HCT116 (cell line): ENCODE data around the gene PTGER1. TPM values are rescaled to one million over a fixed set of nuclear protein-coding genes. Genes with fewer than 3 reads are reported as not detected.

Source experiments
- ATAC-seq: fragments of 200-7000 bp; cut with Tn5 transposase; 2 replicates; pipeline ENCODE4 v1.9.1; 2020; ENCODE audit warnings: mild to moderate bottlenecking, moderate library complexity
- BruUV-seq: library from RNA; stranded (reverse); fragments of 400-500 nt; replicated peaks from 2 replicates; lab custom pipeline; 2021; lab: Mats Ljungman, UMichigan
- CTCF ChIA-PET: fragments of 300-600 bp; sonication (Branson Sonifier 250); formaldehyde crosslinking; loops from one replicate; lab custom pipeline; 2021; ENCODE audit warnings: antibody characterized with exemption; lab: Charles Lee
- POLR2A ChIA-PET: fragments of 300-600, 350-600 bp; sonication (Branson Sonifier 250); formaldehyde crosslinking; loops from one replicate; lab custom pipeline; 2021; ENCODE audit warnings: antibody characterized with exemption; lab: Charles Lee
- RAD21 ChIA-PET, 2 experiments: fragments of 300-600 bp; sonication (Branson Sonifier 250); formaldehyde crosslinking; loops; one replicate each; lab custom pipeline; 2023; ENCODE audit warnings: low total read pairs in 2 of 2; ENCODE audit not compliant: uncharacterized antibody in 2 of 2, unreplicated experiment in 2 of 2, low non-redundant PET in 1 of 2; lab: Charles Lee
- DNase-seq: peaks from one replicate; pipeline ENCODE4 v3.0.0-alpha.2; 2010; ENCODE audit warnings: low read depth, low spot score
- H2AFZ ChIP-seq: fragments of 200-600 bp; shearing (Covaris generic), sonication (generic); 2 replicates; pipeline ENCODE4 v1.6.1; 2017; ENCODE audit warnings: low read depth, mixed run types, mixed read lengths, antibody characterized with exemption, low read length; ENCODE audit not compliant: poor library complexity, severe bottlenecking
- H3K27ac ChIP-seq: 2 replicates; pipeline ENCODE4 v1.5.1; 2012; ENCODE audit warnings: low read depth, low read length
- H3K27me3 ChIP-seq: fragments of 200-600 bp; sonication (generic); 2 replicates; pipeline ENCODE4 v1.6.1; 2016; ENCODE audit warnings: mixed run types, low read length, mixed read lengths; ENCODE audit not compliant: insufficient read depth
- H3K36me3 ChIP-seq, 2 experiments: fragments of 200-500 bp in 1 of 2; fragments of 200-600 bp in 1 of 2; sonication (Bioruptor generic) in 1 of 2; sonication (generic) in 1 of 2; 2 replicates each; pipeline versions ENCODE4 v1.5.1 to v1.6.1; 2014 to 2016; ENCODE audit warnings: low read length in 2 of 2, inconsistent platforms in 1 of 2, mixed read lengths in 1 of 2, mixed run types in 1 of 2; ENCODE audit not compliant: insufficient read depth in 2 of 2, control insufficient read depth in 1 of 2
- H3K4me1 ChIP-seq, 2 experiments: fragments of 200-600 bp in 1 of 2; sonication (generic) in 1 of 2; 2 replicates each; pipeline versions ENCODE4 v1.5.1 to v1.6.1; 2012 to 2017; ENCODE audit warnings: low read length in 2 of 2, inconsistent platforms in 1 of 2, mild to moderate bottlenecking in 1 of 2, mixed read lengths in 1 of 2, mixed run types in 1 of 2, moderate library complexity in 1 of 2; ENCODE audit not compliant: insufficient read depth in 2 of 2, control insufficient read depth in 1 of 2
- H3K4me2 ChIP-seq: fragments of 200-600 bp; sonication (generic); 2 replicates; pipeline ENCODE4 v1.6.1; 2017; ENCODE audit warnings: mixed run types, low read length, mixed read lengths
- H3K4me3 ChIP-seq, 2 experiments: fragments of 200-600 bp in 1 of 2; sonication (generic) in 1 of 2; replicated peaks in 1 of 2; 2 replicates each; pipeline ENCODE4 v1.5.1; 2011 to 2016; ENCODE audit warnings: low read length in 2 of 2, control low read depth in 1 of 2, low read depth in 1 of 2, mild to moderate bottlenecking in 1 of 2, mixed read lengths in 1 of 2, mixed run types in 1 of 2
- H3K79me2 ChIP-seq: fragments of 200-600 bp; sonication (generic); 2 replicates; pipeline ENCODE4 v1.6.1; 2017; ENCODE audit warnings: mild to moderate bottlenecking, mixed run types, low read length, moderate library complexity, mixed read lengths; ENCODE audit not compliant: insufficient read depth
- H3K9ac ChIP-seq: fragments of 200-600 bp; sonication (generic); 2 replicates; pipeline ENCODE4 v1.6.1; 2016; ENCODE audit warnings: low read length, mixed read lengths
- H3K9me2 ChIP-seq: fragments of 200-600 bp; sonication (generic), shearing (Covaris generic); 2 replicates; pipeline ENCODE4 v1.6.1; 2017; ENCODE audit warnings: mixed run types, mild to moderate bottlenecking, moderate library complexity; ENCODE audit not compliant: insufficient read depth
- H3K9me3 ChIP-seq, 2 experiments: fragments of 200-500 bp in 1 of 2; fragments of 200-600 bp in 1 of 2; sonication (Bioruptor generic) in 1 of 2; sonication (generic) in 1 of 2; 2 replicates each; pipeline ENCODE4 v1.6.1; 2014 to 2017; ENCODE audit warnings: low read length in 2 of 2, mixed read lengths in 2 of 2, inconsistent platforms in 1 of 2, low read depth in 1 of 2, mild to moderate bottlenecking in 1 of 2, mixed run types in 1 of 2, moderate library complexity in 1 of 2; ENCODE audit not compliant: control insufficient read depth in 1 of 2, insufficient read depth in 1 of 2
- H4K20me1 ChIP-seq: fragments of 200-600 bp; sonication (generic), shearing (Covaris generic); 2 replicates; pipeline ENCODE4 v1.6.1; 2017; ENCODE audit warnings: mixed run types, mild to moderate bottlenecking, moderate library complexity; ENCODE audit not compliant: insufficient read depth
- ATF3 ChIP-seq: IDR thresholded peaks from 2 replicates; pipeline ENCODE4 v1.6.1; 2012
- FOSL1 ChIP-seq: IDR thresholded peaks from 2 replicates; pipeline ENCODE4 v1.6.1; 2012; ENCODE audit warnings: low read depth
- MAX ChIP-seq: IDR thresholded peaks from 2 replicates; pipeline ENCODE4 v1.6.1; 2012
- POLR2A ChIP-seq: IDR thresholded peaks from 2 replicates; pipeline ENCODE4 v1.7.0; 2011; ENCODE audit warnings: borderline replicate concordance; ENCODE audit not compliant: insufficient read depth, insufficient read length; ENCODE audit errors: extremely low read depth
- POLR2AphosphoS5 ChIP-seq: IDR thresholded peaks from 2 replicates; pipeline ENCODE4 v1.6.1; 2011; ENCODE audit warnings: mild to moderate bottlenecking, low read depth, low read length, moderate library complexity
- YY1 ChIP-seq: IDR thresholded peaks from 2 replicates; pipeline ENCODE4 v1.6.1; 2011; ENCODE audit warnings: low read length, low read depth, moderate library complexity, mild to moderate bottlenecking; ENCODE audit not compliant: insufficient replicate concordance; ENCODE audit errors: extremely low read depth
- intact Hi-C: fragments of 100-400 bp; cut with micrococcal nuclease; formaldehyde crosslinking; loops from 2 replicates; pipeline ENCODE4 v1.10.0; 2022
- total RNA-seq: library from RNA; stranded (reverse); gene quantifications from one replicate; pipeline ENCODE4 v1.2.1, GENCODE V29; 2021; ENCODE audit not compliant: unreplicated experiment

PTGER1 gene
- total RNA-seq, 1 experiment from 2014 or later = 1.1 TPM

- peaks cover 9 to 12% of the 10 kb centered on the region in 2 experiments; a peak in 3 of 4 replicates for H3K36me3 ChIP-seq
- ChIA-PET CTCF (interaction anchor here (0.8 kb wide), 1 partner anchor 9 kb away, joined by 3 read pairs; no protein-coding TSS in a partner anchor), RAD21 (no interaction called here), POLR2A (no interaction called here)
- peak overlapping the region; percentile 51; the same call in 1 of the 2 replicates for H3K27ac ChIP-seq
- H3K4me2 ChIP-seq = peak overlapping the region; percentile 72
- H3K4me3 ChIP-seq = peak overlapping the region in 1 of 2 experiments; percentile 3; a peak in 1 of 4 replicates
- ATAC-seq (peak; percentile 57), DNase-seq (peak; percentile 48)
- H3K4me1 ChIP-seq = peaks cover 22 to 49% of the 10 kb centered on the region in 2 experiments; a peak in 3 of 4 replicates
- no peaks in the 10 kb centered on the region for H3K27me3 ChIP-seq
- TF ChIP-seq YY1 = no peak
- TF ChIP-seq POLR2AphosphoS5 = peak; percentile 59
- intact Hi-C loops = no loop called here
- H3K9ac ChIP-seq = no peak overlapping the region
- BruUV-seq = no TSS peak
- no peaks in the 10 kb centered on the region for H4K20me1 ChIP-seq
- H3K9me3 ChIP-seq = no peaks in the 10 kb centered on the region
- no peak overlapping the region for H2AFZ ChIP-seq
- H3K79me2 ChIP-seq = peaks cover 2% of the 10 kb centered on the region; the same call in 1 of the 2 replicates
- no peaks in the 10 kb centered on the region for H3K9me2 ChIP-seq
Observed at GRCh38 chr19:14476673-14477401, 1.7 kb upstream of the PTGER1 start.

GRCh38 chr19:14476327-14476672 lies 1.1 kb upstream of the PTGER1 start:
- Histone ChIP-seq H3K79me2 (no peaks in the 10 kb centered on the region; the same call in 1 of the 2 replicates), H3K4me3 (peak overlapping the region in 1 of 2 experiments; percentile 3; a peak in 1 of 4 replicates), H3K4me2 (peak overlapping the region; percentile 72), H3K27ac (peak overlapping the region; percentile 51; the same call in 1 of the 2 replicates), H3K9me2 (no peaks in the 10 kb centered on the region), H2AFZ (no peak overlapping the region), H3K27me3 (no peaks in the 10 kb centered on the region), H3K36me3 (peaks cover 9 to 10% of the 10 kb centered on the region in 2 experiments; a peak in 3 of 4 replicates), H3K4me1 (peaks cover 22 to 50% of the 10 kb centered on the region in 2 experiments; a peak in 3 of 4 replicates), H3K9me3 (no peaks in the 10 kb centered on the region), H4K20me1 (no peaks in the 10 kb centered on the region), H3K9ac (no peak overlapping the region; the same call in 1 of the 2 replicates)
- CTCF ChIA-PET = interaction anchor here (0.8 kb wide), 1 partner anchor 8 kb away, joined by 3 read pairs; no protein-coding TSS in a partner anchor
- TSS peak; percentile 39 for BruUV-seq
- RAD21 ChIA-PET = no interaction called here
- ATAC-seq = no peak
- intact Hi-C loops = no loop called here
- POLR2A ChIA-PET = no interaction called here
- TF ChIP-seq POLR2A (no peak), ATF3 (no peak), FOSL1 (no peak), MAX (no peak)
- no peak for DNase-seq
